ENCODE results near the gene PTPN3.

The PTPN3 gene

GRCh38 chr9:109436071-109436470 is 62.0 kb downstream of the PTPN3 start:
- Histone ChIP-seq H3K9ac (ENCODE audit: low read length) (no peak overlapping the region), H3K4me2 (ENCODE audit: low read depth, low read length, poor library complexity, severe bottlenecking) (no peak overlapping the region), H2AFZ (ENCODE audit: low read depth, low read length, severe bottlenecking) (no peak overlapping the region), H3K9me3 (ENCODE audit: insufficient read depth, low read length) (no peaks in the 10 kb centered on the region), H4K20me1 (ENCODE audit: low read depth, low read length) (no peaks in the 10 kb centered on the region), H3K27me3 (ENCODE audit: low read length) (no peaks in the 10 kb centered on the region), H3K36me3 (ENCODE audit: low read length) (no peaks in the 10 kb centered on the region), H3K9me2 (replicated peaks; ENCODE audit: insufficient read depth, low read length) (no peaks in the 10 kb centered on the region), H3F3A (ENCODE audit: insufficient read depth) (no peaks in the 10 kb centered on the region), H3K4me3 (ENCODE audit: insufficient read depth, low read length, poor library complexity, severe bottlenecking) (no peak overlapping the region), H3K79me2 (ENCODE audit: insufficient read depth, low read length) (no peaks in the 10 kb centered on the region), H3K27ac (ENCODE audit: low read depth, low read length) (no peak overlapping the region)
- no peak for TF ChIP-seq EZH2phosphoT487 (conservative IDR thresholded peaks at IDR 0.05; ENCODE audit: low read length)
- no peak for TF ChIP-seq CTCF (IDR thresholded peaks at IDR 0.05; ENCODE audit: insufficient read depth, low read length, poor library complexity, severe bottlenecking)

- H3K9me3 ChIP-seq (ENCODE audit: insufficient read depth, low read length), result no peaks in the 10 kb centered on the region
- H3K4me3 ChIP-seq (ENCODE audit: insufficient read depth, low read length, poor library complexity, severe bottlenecking), result no peak overlapping the region
- no peak overlapping the region for H3K9ac ChIP-seq (ENCODE audit: low read length)
- H3K4me2 ChIP-seq (ENCODE audit: low read depth, low read length, poor library complexity, severe bottlenecking), result no peak overlapping the region
- no peak overlapping the region for H2AFZ ChIP-seq (ENCODE audit: low read depth, low read length, severe bottlenecking)
- no peak overlapping the region for H3K27ac ChIP-seq (ENCODE audit: low read depth, low read length)
- H3K9me2 ChIP-seq (replicated peaks; ENCODE audit: insufficient read depth, low read length), result no peaks in the 10 kb centered on the region
- no peaks in the 10 kb centered on the region for H3F3A ChIP-seq (ENCODE audit: insufficient read depth)
- H3K36me3 ChIP-seq (ENCODE audit: low read length), result no peaks in the 10 kb centered on the region
- H3K27me3 ChIP-seq (ENCODE audit: low read length), result no peaks in the 10 kb centered on the region
- no peaks in the 10 kb centered on the region for H4K20me1 ChIP-seq (ENCODE audit: low read depth, low read length)
- H3K79me2 ChIP-seq (ENCODE audit: insufficient read depth, low read length), result no peaks in the 10 kb centered on the region
- TF ChIP-seq EZH2phosphoT487 (conservative IDR thresholded peaks at IDR 0.05; ENCODE audit: low read length) (no peak), CTCF (IDR thresholded peaks at IDR 0.05; ENCODE audit: insufficient read depth, low read length, poor library complexity, severe bottlenecking) (no peak)
Observed at GRCh38 chr9:109433476-109433875, 64.6 kb downstream of the PTPN3 start.

- no peaks in the 10 kb centered on the region for H3K9me3 ChIP-seq (ENCODE audit: insufficient read depth, low read length)
- no peak overlapping the region for H3K27ac ChIP-seq (ENCODE audit: low read depth, low read length)
- no peaks in the 10 kb centered on the region for H3K36me3 ChIP-seq (ENCODE audit: low read length)
- H3K4me2 ChIP-seq (ENCODE audit: low read depth, low read length, poor library complexity, severe bottlenecking), result no peak overlapping the region
- no peak overlapping the region for H3K9ac ChIP-seq (ENCODE audit: low read length)
- no peaks in the 10 kb centered on the region for H3K79me2 ChIP-seq (ENCODE audit: insufficient read depth, low read length)
- H4K20me1 ChIP-seq (ENCODE audit: low read depth, low read length), result no peaks in the 10 kb centered on the region
- no peak overlapping the region for H3K4me3 ChIP-seq (ENCODE audit: insufficient read depth, low read length, poor library complexity, severe bottlenecking)
- no peaks in the 10 kb centered on the region for H3F3A ChIP-seq (ENCODE audit: insufficient read depth)
- no peak for TF ChIP-seq CTCF (IDR thresholded peaks at IDR 0.05; ENCODE audit: insufficient read depth, low read length, poor library complexity, severe bottlenecking)
- no peak for TF ChIP-seq EZH2phosphoT487 (conservative IDR thresholded peaks at IDR 0.05; ENCODE audit: low read length)
- H3K27me3 ChIP-seq (ENCODE audit: low read length), result no peaks in the 10 kb centered on the region
- no peaks in the 10 kb centered on the region for H3K9me2 ChIP-seq (replicated peaks; ENCODE audit: insufficient read depth, low read length)
- H2AFZ ChIP-seq (ENCODE audit: low read depth, low read length, severe bottlenecking), result no peak overlapping the region
Observed at GRCh38 chr9:109430231-109430630, 67.9 kb downstream of the PTPN3 start.

Measured in SU-DHL-6 (cell line).